Daoy (cell line): ENCODE measurements around the gene ARID4B. TPM values are rescaled to one million over a fixed set of nuclear protein-coding genes. Genes with fewer than 3 reads are reported as not detected.
"Not testable (repeated sequence)": the region's sequence is repeated elsewhere in the genome, so short reads cannot be mapped to it uniquely, and the experiment has no call there.

Experiments used
- DNase-seq: peaks from one replicate; pipeline ENCODE4 v3.0.0-alpha.2; 2015; ENCODE audit warnings: low read depth
- total RNA-seq: library from RNA; depleted of rRNA; stranded (reverse); fragments of >200 nt; shearing (Covaris generic); gene quantifications from 2 replicates; pipeline ENCODE4 v1.2.3, GENCODE V29; 2014; rRNA removed

Gene ARID4B
- 18.7 and 22.9 TPM in 2 replicates for total RNA-seq

- no peak for DNase-seq
These were observed at the start of gene ARID4B for GRCh38 chr1:235327559-235328270. TSS of gene ARID4B (minus strand) at chr1:235328179. CDS start at chr1:235326919, 1,260 bp downstream.

GRCh38 chr1:235375919-235376605 is 48.1 kb upstream of the ARID4B start:
- no peak for DNase-seq

GRCh38 chr1:235369802-235370201 is 41.8 kb upstream of the ARID4B start:
- DNase-seq, result no peak

GRCh38 chr1:235368428-235368827 is 40.4 kb upstream of the ARID4B start:
- no peak for DNase-seq

- DNase-seq, result peak; percentile 97
These were observed 39.3 kb upstream of the ARID4B start, which contains the start of gene TBCE for GRCh38 chr1:235367000-235367908. TSS of gene TBCE (plus strand) at chr1:235367427. CDS start at chr1:235380050, 12,623 bp downstream.

- no peak for DNase-seq
These were observed 38.3 kb upstream of the ARID4B start for GRCh38 chr1:235366286-235366685.

GRCh38 chr1:235364189-235364588 is 36.2 kb upstream of the ARID4B start:
- not testable (repeated sequence) for DNase-seq

- no peak for DNase-seq
These were observed 30.9 kb upstream of the ARID4B start for GRCh38 chr1:235358899-235359298.

GRCh38 chr1:235357485-235358373 is 29.8 kb upstream of the ARID4B start:
- DNase-seq, result no peak

- DNase-seq, result no peak
These were observed 23.9 kb upstream of the ARID4B start for GRCh38 chr1:235351898-235352297.

GRCh38 chr1:235351441-235351840 is 23.5 kb upstream of the ARID4B start:
- no peak for DNase-seq

- no peak for DNase-seq
These were observed 15.7 kb upstream of the ARID4B start for GRCh38 chr1:235343726-235344125.

- DNase-seq, result no peak
These were observed 14.5 kb upstream of the ARID4B start for GRCh38 chr1:235342471-235342870.

GRCh38 chr1:235342039-235342438 is 14.1 kb upstream of the ARID4B start:
- DNase-seq, result no peak

GRCh38 chr1:235341334-235341733 is 13.4 kb upstream of the ARID4B start:
- no peak for DNase-seq

- DNase-seq, result no peak
These were observed 11.8 kb upstream of the ARID4B start for GRCh38 chr1:235339746-235340145.

GRCh38 chr1:235336903-235337302 is 8.9 kb upstream of the ARID4B start:
- DNase-seq, result no peak

GRCh38 chr1:235331401-235331800 is 3.4 kb upstream of the ARID4B start:
- no peak for DNase-seq

- no peak for DNase-seq
These were observed 2.9 kb upstream of the ARID4B start for GRCh38 chr1:235330918-235331285.

- DNase-seq, result peak; percentile 50
These were observed 1.3 kb upstream of the ARID4B start for GRCh38 chr1:235329139-235329902.
